CD14-positive monocyte (primary cell): ENCODE measurements around the gene MR1. TPM values are rescaled to one million over a fixed set of nuclear protein-coding genes. Genes with fewer than 3 reads are reported as not detected.

Experiments
- DNase-seq, 3 donors: peaks; one replicate each; pipeline ENCODE4 v3.0.0-alpha.2; 2011 to 2022
- H2AFZ ChIP-seq: 2 replicates; pipeline ENCODE4 v1.6.0; 2012; ENCODE audit warnings: mild to moderate bottlenecking, low read depth, low read length, inconsistent platforms; ENCODE audit not compliant: insufficient read depth, poor library complexity, severe bottlenecking
- H3K27ac ChIP-seq, 2 donors: 1 replicate in 1 of 2; 2 replicates in 1 of 2; pipeline ENCODE4 v1.5.1; 2012 to 2013; ENCODE audit warnings: low read length in 2 of 2, control low read depth in 1 of 2, inconsistent platforms in 1 of 2, low read depth in 1 of 2, mild to moderate bottlenecking in 1 of 2
- H3K27me3 ChIP-seq, 2 donors: one replicate each; pipeline versions ENCODE4 v1.6.0 to v1.6.1; 2011 to 2013; ENCODE audit warnings: low read length in 2 of 2; ENCODE audit not compliant: control insufficient read depth in 2 of 2, insufficient read depth in 2 of 2
- H3K36me3 ChIP-seq, 2 donors: replicated peaks in 1 of 2; 1 replicate in 1 of 2; 2 replicates in 1 of 2; pipeline versions ENCODE4 v1.5.1 to v1.6.1; 2012 to 2013; ENCODE audit warnings: low read length in 2 of 2, control low read depth in 1 of 2, inconsistent platforms in 1 of 2, mild to moderate bottlenecking in 1 of 2; ENCODE audit not compliant: insufficient read depth in 2 of 2, control insufficient read depth in 1 of 2
- H3K4me1 ChIP-seq, 2 donors: 1 replicate in 1 of 2; 2 replicates in 1 of 2; pipeline versions ENCODE4 v1.5.1 to v1.6.1; 2012 to 2013; ENCODE audit warnings: low read length in 2 of 2, control low read depth in 1 of 2, inconsistent platforms in 1 of 2, mild to moderate bottlenecking in 1 of 2, moderate library complexity in 1 of 2; ENCODE audit not compliant: insufficient read depth in 2 of 2, control insufficient read depth in 1 of 2
- H3K4me2 ChIP-seq: replicated peaks from 2 replicates; pipeline ENCODE3; 2012; ENCODE audit warnings: low read length, moderate library complexity, mild to moderate bottlenecking; ENCODE audit not compliant: poor library complexity, severe bottlenecking; ENCODE audit errors: extremely low read depth
- H3K4me3 ChIP-seq, 3 experiments: fragments of 200-600 bp in 1 of 3; sonication (generic) in 1 of 3; replicated peaks in 1 of 3; 1 replicate in 2 of 3; 2 replicates in 1 of 3; pipeline ENCODE4 v1.5.1; 2011 to 2013; ENCODE audit warnings: low read length in 3 of 3, mild to moderate bottlenecking in 3 of 3, control low read depth in 2 of 3, low read depth in 2 of 3, inconsistent platforms in 1 of 3, moderate library complexity in 1 of 3
- H3K79me2 ChIP-seq: 2 replicates; pipeline ENCODE4 v1.6.0; 2012; ENCODE audit warnings: mild to moderate bottlenecking, control low read depth, inconsistent platforms, low read length, moderate library complexity; ENCODE audit not compliant: insufficient read depth
- H3K9ac ChIP-seq: 2 replicates; pipeline ENCODE4 v1.6.0; 2017; ENCODE audit warnings: low read length, mild to moderate bottlenecking; ENCODE audit not compliant: insufficient read depth, poor library complexity, severe bottlenecking
- H3K9me3 ChIP-seq, 2 donors: replicated peaks in 1 of 2; 1 replicate in 1 of 2; 2 replicates in 1 of 2; pipeline versions ENCODE4 v1.5.1 to v1.6.1; 2012 to 2013; ENCODE audit warnings: low read length in 2 of 2, control low read depth in 1 of 2; ENCODE audit not compliant: control insufficient read depth in 1 of 2, insufficient read depth in 1 of 2
- H4K20me1 ChIP-seq: 2 replicates; pipeline ENCODE4 v1.6.0; 2012; ENCODE audit warnings: mild to moderate bottlenecking, low read length, control low read depth, moderate library complexity; ENCODE audit not compliant: insufficient read depth
- H3K27ac Mint-ChIP-seq, 7 donors: one replicate each; pipeline ENCODE4 v1.8.0; 2020; ENCODE audit warnings: mild to moderate bottlenecking in 7 of 7, mixed read lengths in 7 of 7, moderate library complexity in 6 of 7, inconsistent platforms in 2 of 7
- H3K27me3 Mint-ChIP-seq, 3 donors: one replicate each; pipeline ENCODE4 v1.8.0; 2021 to 2022; ENCODE audit warnings: low read depth in 3 of 3, mild to moderate bottlenecking in 3 of 3, mixed read lengths in 3 of 3, moderate library complexity in 3 of 3, inconsistent platforms in 1 of 3
- H3K36me3 Mint-ChIP-seq, 2 donors: one replicate each; pipeline ENCODE4 v1.8.0; 2020; ENCODE audit warnings: mixed read lengths in 2 of 2, inconsistent platforms in 1 of 2, mild to moderate bottlenecking in 1 of 2
- H3K4me1 Mint-ChIP-seq: one replicate; pipeline ENCODE4 v1.8.0; 2020; ENCODE audit warnings: mild to moderate bottlenecking, mixed read lengths
- H3K4me3 Mint-ChIP-seq, 2 donors: one replicate each; pipeline ENCODE4 v1.8.0; 2020; ENCODE audit warnings: mild to moderate bottlenecking in 2 of 2, mixed read lengths in 2 of 2, moderate library complexity in 1 of 2
- H3K9me3 Mint-ChIP-seq, 7 donors: one replicate each; pipeline ENCODE4 v1.8.0; 2020 to 2022; ENCODE audit warnings: mixed read lengths in 7 of 7, mild to moderate bottlenecking in 6 of 7, moderate library complexity in 6 of 7, inconsistent platforms in 2 of 7
- CTCF ChIP-seq: fragments of 200-600 bp; IDR thresholded peaks from one replicate; pipeline ENCODE4 v1.8.0; 2022; ENCODE audit warnings: antibody characterized with exemption, mild to moderate bottlenecking
- WGBS: methylation state at CpG from one replicate; pipeline ENCODE4 v1.1.5; 2013; ENCODE audit warnings: missing lambda C conversion rate; ENCODE audit not compliant: insufficient coverage; 5-methylcytosine and 5-hydroxymethylcytosine counted together
- intact Hi-C, 2 donors: fragments of 100-400 bp; cut with micrococcal nuclease; formaldehyde crosslinking; loops; one replicate each; pipeline versions ENCODE4 v1.15.0 to v1.15.1; 2023
- polyA plus RNA-seq, 3 donors: library from polyadenylated mRNA; depleted of rRNA in 1 of 3; unstranded in 2 of 3; stranded (reverse) in 1 of 3; fragments of 300-500 nt in 2 of 3; fragments of >200 nt in 1 of 3; fragmentation: Illumina TruSeq in 2 of 3; gene quantifications; 1 replicate in 2 of 3; 2 replicates in 1 of 3; pipeline ENCODE4 v1.2.3, GENCODE V29; 2012 to 2021

MR1 gene
- polyA plus RNA-seq, 3 donors, result 17.7 to 46.9 (median 40.9) TPM

- intact Hi-C loops, result loop anchor here (5.0 to 10.0 kb wide), 3 partner anchors 46 to 66 kb away; partner anchors contain the start of genes MR1 (in 1 of the 2) and STX6 (in 1 of the 2)
- Histone ChIP-seq H2AFZ (peak within 1 kb of the TSS; percentile 65), H3K27me3 (no peaks in the 10 kb centered on the region), H3K79me2 (peaks cover 57% of the 10 kb centered on the region), H3K4me2 (peak within 1 kb of the TSS; percentile 91), H4K20me1 (peaks cover 51% of the 10 kb centered on the region), H3K4me1 (peaks cover 54 to 68% of the 10 kb centered on the region in 2 donors), H3K9ac (peak within 1 kb of the TSS; percentile 97), H3K27ac (peak within 1 kb of the TSS; percentile 92), H3K4me3 (peak within 1 kb of the TSS; percentile 76 to 93 (median 91)), H3K36me3 (peaks cover 0 to 19% of the 10 kb centered on the region in 2 donors), H3K9me3 (no peaks in the 10 kb centered on the region)
- WGBS, result 3% methylated on average over 60 of the region's 76 CpGs
- H3K27me3 Mint-ChIP-seq, result no peaks in the 10 kb centered on the region
- H3K36me3 Mint-ChIP-seq, result peaks cover 21 to 25% of the 10 kb centered on the region in 2 donors
- no peak for TF ChIP-seq CTCF
- H3K9me3 Mint-ChIP-seq, result peaks cover 0 to 2% (median 0%) of the 10 kb centered on the region in 7 donors
- H3K4me3 Mint-ChIP-seq, result peak within 1 kb of the TSS; percentile 100
- peaks cover 61% of the 10 kb centered on the region for H3K4me1 Mint-ChIP-seq
- peak; percentile 97 to 99 (median 98) for DNase-seq
- peak within 1 kb of the TSS; percentile 97 to 99 (median 98) for H3K27ac Mint-ChIP-seq
Observed at GRCh38 chr1:181088079-181089016, 54.6 kb downstream of the MR1 start, which contains the start of gene IER5. Gene IER5 (plus strand): TSS chr1:181088700. CDS start chr1:181088903, 203 bp downstream.

GRCh38 chr1:181089017-181089675 is 55.4 kb downstream of the MR1 start:
- Histone ChIP-seq H3K4me3 (peak overlapping the region; percentile 76 to 93 (median 91)), H4K20me1 (peaks cover 59% of the 10 kb centered on the region), H3K4me1 (peaks cover 50 to 65% of the 10 kb centered on the region in 2 donors), H3K27ac (peak overlapping the region; percentile 92), H3K4me2 (peak overlapping the region; percentile 91), H3K9ac (peak overlapping the region; percentile 97), H3K79me2 (peaks cover 60% of the 10 kb centered on the region), H2AFZ (no peak overlapping the region), H3K9me3 (no peaks in the 10 kb centered on the region), H3K27me3 (no peaks in the 10 kb centered on the region), H3K36me3 (peaks cover 0 to 25% of the 10 kb centered on the region in 2 donors)
- peaks cover 27% of the 10 kb centered on the region in 2 donors for H3K36me3 Mint-ChIP-seq
- H3K4me1 Mint-ChIP-seq, result peaks cover 58% of the 10 kb centered on the region
- no peaks in the 10 kb centered on the region for H3K27me3 Mint-ChIP-seq
- no peak for DNase-seq
- no peak for TF ChIP-seq CTCF
- H3K4me3 Mint-ChIP-seq, result peak overlapping the region; percentile 100
- whole genome bisulfite sequencing, result under 1% methylated on average over 97 of the region's 97 CpGs
- H3K27ac Mint-ChIP-seq, result peak overlapping the region; percentile 97 to 99 (median 98)
- H3K9me3 Mint-ChIP-seq, result peaks cover 0 to 2% (median 0%) of the 10 kb centered on the region in 7 donors
- intact Hi-C loops, result loop anchor here (5.0 to 10.0 kb wide), 3 partner anchors 47 to 67 kb away; partner anchors contain the start of genes MR1 (in 1 of the 2) and STX6 (in 1 of the 2)
